ENCODE data around the gene FHOD3.

DNA sequence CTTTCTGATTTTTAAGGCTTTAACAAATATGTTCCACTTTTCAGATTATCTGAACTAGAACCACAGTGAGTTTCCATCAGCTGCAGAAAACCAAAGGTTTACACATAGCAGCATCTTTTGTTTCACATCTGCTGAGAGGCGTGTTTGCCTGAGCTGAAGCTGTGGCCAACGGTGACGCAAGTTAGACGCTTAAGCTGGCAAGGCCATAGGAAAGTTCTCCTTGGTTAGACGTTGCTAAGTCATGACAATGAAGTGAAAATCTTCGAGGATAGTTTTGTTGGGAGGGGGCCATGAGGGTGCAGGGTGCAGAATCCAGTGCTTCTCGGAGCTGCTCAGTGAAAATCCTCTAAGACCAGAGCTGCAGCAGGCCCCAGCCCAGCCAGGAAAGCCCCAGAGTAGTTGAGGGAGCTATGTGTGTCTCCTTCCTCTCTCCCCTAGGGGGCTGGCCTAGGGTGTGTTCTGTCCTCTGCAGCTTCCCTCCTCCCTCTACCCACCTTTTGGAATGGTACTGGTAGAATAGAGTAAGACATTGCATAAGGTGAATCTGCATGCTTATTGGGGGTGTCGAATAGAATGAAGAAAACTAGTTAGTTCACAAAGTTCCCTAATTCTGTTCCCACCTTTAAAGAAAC is 105.4 kb downstream of the FHOD3 start:
- TF ChIP-seq, protein P1, sequence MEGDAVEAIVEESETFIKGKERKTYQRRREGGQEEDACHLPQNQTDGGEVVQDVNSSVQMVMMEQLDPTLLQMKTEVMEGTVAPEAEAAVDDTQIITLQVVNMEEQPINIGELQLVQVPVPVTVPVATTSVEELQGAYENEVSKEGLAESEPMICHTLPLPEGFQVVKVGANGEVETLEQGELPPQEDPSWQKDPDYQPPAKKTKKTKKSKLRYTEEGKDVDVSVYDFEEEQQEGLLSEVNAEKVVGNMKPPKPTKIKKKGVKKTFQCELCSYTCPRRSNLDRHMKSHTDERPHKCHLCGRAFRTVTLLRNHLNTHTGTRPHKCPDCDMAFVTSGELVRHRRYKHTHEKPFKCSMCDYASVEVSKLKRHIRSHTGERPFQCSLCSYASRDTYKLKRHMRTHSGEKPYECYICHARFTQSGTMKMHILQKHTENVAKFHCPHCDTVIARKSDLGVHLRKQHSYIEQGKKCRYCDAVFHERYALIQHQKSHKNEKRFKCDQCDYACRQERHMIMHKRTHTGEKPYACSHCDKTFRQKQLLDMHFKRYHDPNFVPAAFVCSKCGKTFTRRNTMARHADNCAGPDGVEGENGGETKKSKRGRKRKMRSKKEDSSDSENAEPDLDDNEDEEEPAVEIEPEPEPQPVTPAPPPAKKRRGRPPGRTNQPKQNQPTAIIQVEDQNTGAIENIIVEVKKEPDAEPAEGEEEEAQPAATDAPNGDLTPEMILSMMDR (conservative IDR thresholded peaks at IDR 0.05 in 1 of 2, IDR thresholded peaks at IDR 0.05 in 1 of 2; ENCODE audit: extremely low read depth in 1 of 2, insufficient read depth in 1 of 2, low read depth in 1 of 2, low read length in 2 of 2), result no peak
- no peak for TF ChIP-seq EZH2 (IDR thresholded peaks at IDR 0.05; ENCODE audit: borderline replicate concordance, low read length)

All from mammary epithelial cell (primary cell).